Hepatocyte (in vitro differentiated cells): ENCODE measurements around the gene CACNA1B.
"Not testable (repeated sequence)": the region's sequence is repeated elsewhere in the genome, so short reads cannot be mapped to it uniquely, and the experiment has no call there.

Experiments used
- EZH2 ChIP-seq: fragments of 200-600 bp; sonication (generic); IDR thresholded peaks from 2 replicates; pipeline ENCODE4 v1.6.1; 2016; ENCODE audit warnings: antibody characterized with exemption, mild to moderate bottlenecking, borderline replicate concordance
- EZH2phosphoT487 ChIP-seq: fragments of 200-600 bp; sonication (generic); IDR thresholded peaks from one replicate; pipeline ENCODE4 v1.6.1; 2018; ENCODE audit warnings: antibody characterized with exemption, mild to moderate bottlenecking, low read depth, moderate library complexity; ENCODE audit not compliant: unreplicated experiment, severe bottlenecking
- TF ChIP-seq, protein P1 (sequence below): fragments of 200-600 bp; sonication (generic); IDR thresholded peaks from 2 replicates; pipeline ENCODE4 v1.5.1; 2016; ENCODE audit warnings: antibody characterized with exemption, mild to moderate bottlenecking; ENCODE audit not compliant: poor library complexity

DNA sequence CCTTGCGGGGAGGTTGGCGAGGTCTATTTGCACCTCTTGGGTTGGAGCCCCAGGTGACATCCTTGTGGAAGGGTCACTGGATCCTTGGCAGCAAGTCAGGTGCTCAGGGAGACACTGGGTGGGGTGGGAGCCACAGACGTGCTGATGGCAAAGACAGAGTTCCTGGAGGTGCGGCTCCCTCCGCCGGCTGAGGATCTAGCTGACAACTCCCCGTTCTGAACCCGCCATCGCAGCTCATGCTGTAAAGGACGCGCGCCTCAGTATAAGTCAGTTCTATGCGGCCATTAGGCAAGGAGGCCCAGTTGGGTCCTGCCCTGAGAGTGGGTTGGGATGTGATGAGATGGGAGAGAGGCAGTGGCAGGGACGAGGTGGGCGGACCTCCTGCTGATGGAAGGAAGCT is 263.4 kb downstream of the CACNA1B start:
- TF ChIP-seq, protein P1, sequence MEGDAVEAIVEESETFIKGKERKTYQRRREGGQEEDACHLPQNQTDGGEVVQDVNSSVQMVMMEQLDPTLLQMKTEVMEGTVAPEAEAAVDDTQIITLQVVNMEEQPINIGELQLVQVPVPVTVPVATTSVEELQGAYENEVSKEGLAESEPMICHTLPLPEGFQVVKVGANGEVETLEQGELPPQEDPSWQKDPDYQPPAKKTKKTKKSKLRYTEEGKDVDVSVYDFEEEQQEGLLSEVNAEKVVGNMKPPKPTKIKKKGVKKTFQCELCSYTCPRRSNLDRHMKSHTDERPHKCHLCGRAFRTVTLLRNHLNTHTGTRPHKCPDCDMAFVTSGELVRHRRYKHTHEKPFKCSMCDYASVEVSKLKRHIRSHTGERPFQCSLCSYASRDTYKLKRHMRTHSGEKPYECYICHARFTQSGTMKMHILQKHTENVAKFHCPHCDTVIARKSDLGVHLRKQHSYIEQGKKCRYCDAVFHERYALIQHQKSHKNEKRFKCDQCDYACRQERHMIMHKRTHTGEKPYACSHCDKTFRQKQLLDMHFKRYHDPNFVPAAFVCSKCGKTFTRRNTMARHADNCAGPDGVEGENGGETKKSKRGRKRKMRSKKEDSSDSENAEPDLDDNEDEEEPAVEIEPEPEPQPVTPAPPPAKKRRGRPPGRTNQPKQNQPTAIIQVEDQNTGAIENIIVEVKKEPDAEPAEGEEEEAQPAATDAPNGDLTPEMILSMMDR = not testable (repeated sequence)
- not testable (repeated sequence) for TF ChIP-seq EZH2, EZH2phosphoT487
